GM19324 (cell line): ENCODE measurements around the gene ERAP2.
A peak's percentile ranks its signal among the peaks of the same experiment; 100 is the strongest.
"Not testable (repeated sequence)": the region's sequence is repeated elsewhere in the genome, so short reads cannot be mapped to it uniquely, and the experiment has no call there.

Experiments used
- ATAC-seq: cut with Tn5 transposase; IDR thresholded peaks from one replicate; pipeline ENCODE4 v1.9.1; 2021; ENCODE audit warnings: mild to moderate bottlenecking, moderate library complexity; ENCODE audit not compliant: unreplicated experiment, low FRiP score

ERAP2 gene

DNA sequence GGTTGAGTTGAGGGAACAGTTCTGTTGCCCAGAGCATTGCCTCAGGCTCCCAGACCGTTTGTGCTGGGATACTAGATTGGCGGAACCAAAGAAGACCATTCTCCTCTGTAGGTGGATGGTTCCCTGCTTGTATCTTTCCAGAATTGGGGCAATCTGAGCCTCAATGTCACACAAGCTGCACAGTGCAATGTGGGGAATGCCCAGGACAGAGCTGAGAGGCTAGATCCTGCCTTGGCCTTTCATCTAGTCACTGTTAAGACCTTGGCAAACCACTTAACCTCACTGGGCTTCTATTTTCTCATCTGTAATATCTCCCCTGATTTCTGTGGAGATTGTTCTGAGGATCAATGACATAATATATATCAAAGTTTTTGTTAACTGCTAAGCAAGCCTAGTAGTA is 16.9 kb upstream of the ERAP2 start:
- ATAC-seq = no peak

GRCh38 chr5:96861076-96861475 is 15.2 kb upstream of the ERAP2 start:
- ATAC-seq = no peak

- no peak for ATAC-seq
Measured at GRCh38 chr5:96863114-96863513, 13.2 kb upstream of the ERAP2 start.

GRCh38 chr5:96863949-96864584 is 12.2 kb upstream of the ERAP2 start:
- ATAC-seq = no peak

- ATAC-seq = no peak
Measured at GRCh38 chr5:96864922-96865530, 11.3 kb upstream of the ERAP2 start.

GRCh38 chr5:96868603-96869371 is 7.5 kb upstream of the ERAP2 start:
- ATAC-seq = peak; percentile 66

DNA sequence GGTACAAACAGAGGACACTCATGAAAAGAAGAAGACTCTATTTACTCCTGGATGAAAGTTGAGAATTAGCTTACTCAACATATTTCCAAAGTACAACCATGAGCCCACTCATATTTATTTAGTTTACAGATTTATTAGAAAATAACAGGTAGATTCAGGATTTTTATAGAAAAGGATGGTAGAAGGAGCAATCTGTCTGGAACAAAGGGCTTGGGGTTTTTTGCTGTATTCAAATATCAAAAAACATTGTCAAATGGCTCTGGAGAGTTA is 7.0 kb upstream of the ERAP2 start:
- ATAC-seq = no peak

GRCh38 chr5:96870094-96871026 is 5.9 kb upstream of the ERAP2 start:
- ATAC-seq = peak; percentile 60

DNA sequence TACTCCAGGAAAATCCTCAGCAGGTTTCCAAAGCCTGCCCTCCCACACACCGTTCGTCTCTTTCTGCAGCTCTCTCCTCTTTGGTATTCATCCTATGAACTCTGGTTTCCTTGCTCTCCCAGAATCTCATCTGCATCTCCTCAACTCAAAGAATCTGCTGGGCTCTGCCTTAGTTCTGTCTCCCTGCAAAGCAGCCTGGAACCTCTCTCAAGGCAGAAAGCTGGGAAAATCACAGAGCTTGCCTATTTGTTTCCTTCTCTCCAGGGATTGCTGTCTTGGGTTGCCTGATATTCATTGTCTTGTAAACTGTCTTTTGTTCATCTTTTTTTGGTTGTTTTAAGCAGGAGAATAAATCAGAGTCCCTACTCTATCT is 5.3 kb upstream of the ERAP2 start:
- no peak for ATAC-seq

- ATAC-seq = no peak
Measured at GRCh38 chr5:96871686-96872085, 4.6 kb upstream of the ERAP2 start.

GRCh38 chr5:96873449-96873848 is 2.9 kb upstream of the ERAP2 start:
- ATAC-seq = no peak

GRCh38 chr5:96874631-96875030 is 1.7 kb upstream of the ERAP2 start:
- no peak for ATAC-seq

- peak; percentile 8 for ATAC-seq
Measured at GRCh38 chr5:96875791-96876291, 459 bp upstream of the ERAP2 start.

DNA sequence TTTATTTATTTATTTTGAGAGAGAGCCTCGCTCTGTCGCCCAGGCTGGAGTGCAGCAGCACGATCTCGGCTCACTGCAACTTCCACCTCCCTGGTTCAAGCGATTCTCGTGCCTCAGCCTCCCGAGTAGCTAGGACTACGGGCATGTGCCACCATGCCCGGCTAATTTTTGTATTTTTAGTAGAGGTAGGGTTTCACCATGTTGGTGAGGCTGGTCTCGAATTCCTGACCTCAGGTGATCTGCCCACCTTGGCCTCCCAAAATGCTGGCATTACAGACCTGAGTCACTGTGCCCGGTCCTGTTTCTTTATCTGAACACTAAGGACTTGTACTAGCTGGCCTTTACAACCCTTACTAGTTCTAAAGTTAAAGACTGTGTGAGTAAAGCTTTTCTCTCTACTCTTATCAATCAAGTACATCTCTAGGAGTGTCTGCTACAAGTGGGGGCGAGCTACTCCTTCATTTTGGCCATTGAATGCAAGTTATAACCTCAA is 723 bp downstream of the ERAP2 start:
- ATAC-seq = not testable (repeated sequence)

DNA sequence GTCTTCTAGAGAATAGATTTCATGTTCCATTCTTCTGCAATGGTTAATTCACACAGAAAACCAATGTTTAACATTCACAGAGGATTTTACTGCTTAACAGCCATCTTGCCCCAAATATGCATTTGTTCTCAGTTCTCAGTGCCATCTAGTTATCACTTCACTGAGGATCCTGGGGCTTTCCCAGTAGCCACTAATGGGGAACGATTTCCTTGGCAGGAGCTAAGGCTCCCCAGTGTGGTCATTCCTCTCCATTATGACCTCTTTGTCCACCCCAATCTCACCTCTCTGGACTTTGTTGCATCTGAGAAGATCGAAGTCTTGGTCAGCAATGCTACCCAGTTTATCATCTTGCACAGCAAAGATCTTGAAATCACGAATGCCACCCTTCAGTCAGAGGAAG is 3.4 kb downstream of the ERAP2 start:
- ATAC-seq = no peak

GRCh38 chr5:96880444-96881164 is 4.3 kb downstream of the ERAP2 start:
- no peak for ATAC-seq

DNA sequence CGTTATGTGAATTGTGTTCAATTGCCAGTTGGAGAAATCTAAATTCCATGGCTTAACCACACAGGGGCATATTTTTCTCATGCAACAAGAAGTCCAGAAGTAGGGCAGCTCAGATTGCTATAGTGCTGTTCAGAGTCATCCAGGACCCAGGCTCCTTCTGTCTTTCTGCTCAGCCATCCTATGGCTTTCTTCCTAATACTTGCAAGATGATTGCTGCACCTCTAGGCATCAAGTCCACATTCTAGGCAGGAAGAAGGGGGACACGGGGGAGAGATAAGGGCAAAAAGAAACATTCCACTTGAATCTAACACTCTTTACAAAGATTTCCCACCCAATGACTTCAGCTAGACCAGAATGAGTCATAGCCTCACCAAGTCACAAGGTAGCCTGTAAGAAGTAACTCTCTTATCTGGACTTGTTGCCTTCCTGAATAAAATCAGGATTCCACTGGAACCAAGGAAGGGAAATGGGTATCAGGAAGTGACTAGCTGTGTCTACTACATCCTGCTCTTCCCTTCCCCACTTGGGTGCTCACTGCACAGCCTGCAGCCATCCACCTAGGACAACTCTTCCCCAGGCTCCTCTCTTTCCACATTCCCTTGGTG is 5.3 kb downstream of the ERAP2 start:
- no peak for ATAC-seq

DNA sequence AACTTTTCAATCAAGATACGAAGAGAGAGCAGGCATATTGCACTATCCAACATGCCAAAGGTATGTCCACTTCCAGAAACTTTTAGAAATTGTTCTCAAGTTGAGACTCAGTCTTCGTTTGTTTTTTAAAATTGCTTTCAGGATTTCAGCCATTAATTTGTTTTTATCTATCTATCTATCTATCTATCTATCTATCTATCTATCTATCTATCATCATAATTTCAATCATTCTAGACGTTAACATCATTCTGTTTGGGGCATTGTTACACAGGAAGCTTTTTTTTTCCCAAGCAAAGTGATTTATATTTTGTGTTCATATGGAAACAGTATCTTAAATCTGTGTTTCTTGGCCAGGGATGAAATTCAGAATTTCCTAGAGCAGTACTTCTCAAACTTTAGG is 7.6 kb downstream of the ERAP2 start:
- ATAC-seq = no peak

GRCh38 chr5:96884995-96885394 is 8.7 kb downstream of the ERAP2 start:
- no peak for ATAC-seq
